ENCODE data around the gene C1orf35. TPM values are rescaled to one million over a fixed set of nuclear protein-coding genes. Genes with fewer than 3 reads are reported as not detected.

Gene C1orf35
- total and polyA plus RNA-seq, 4 donors: 4.0 to 7.5 (median 6.4) TPM

GRCh38 chr1:228062085-228062791, 40.9 kb downstream of the C1orf35 start:
- no peaks in the 10 kb centered on the region for H3K36me3 ChIP-seq (ENCODE audit: control insufficient read depth in 4 of 4, insufficient read depth in 3 of 4, low read depth in 1 of 4, low read length in 3 of 4)
- TF ChIP-seq GABPA (IDR thresholded peaks at IDR 0.05 in 1 of 2, conservative IDR thresholded peaks at IDR 0.05 in 1 of 2) (no peak), SP1 (IDR thresholded peaks at IDR 0.05) (no peak), FOXA1 (IDR thresholded peaks at IDR 0.05) (no peak), HNF4A (conservative IDR thresholded peaks at IDR 0.05) (no peak), NR2F2 (IDR thresholded peaks at IDR 0.05) (no peak)
- TF ChIP-seq, protein P1, sequence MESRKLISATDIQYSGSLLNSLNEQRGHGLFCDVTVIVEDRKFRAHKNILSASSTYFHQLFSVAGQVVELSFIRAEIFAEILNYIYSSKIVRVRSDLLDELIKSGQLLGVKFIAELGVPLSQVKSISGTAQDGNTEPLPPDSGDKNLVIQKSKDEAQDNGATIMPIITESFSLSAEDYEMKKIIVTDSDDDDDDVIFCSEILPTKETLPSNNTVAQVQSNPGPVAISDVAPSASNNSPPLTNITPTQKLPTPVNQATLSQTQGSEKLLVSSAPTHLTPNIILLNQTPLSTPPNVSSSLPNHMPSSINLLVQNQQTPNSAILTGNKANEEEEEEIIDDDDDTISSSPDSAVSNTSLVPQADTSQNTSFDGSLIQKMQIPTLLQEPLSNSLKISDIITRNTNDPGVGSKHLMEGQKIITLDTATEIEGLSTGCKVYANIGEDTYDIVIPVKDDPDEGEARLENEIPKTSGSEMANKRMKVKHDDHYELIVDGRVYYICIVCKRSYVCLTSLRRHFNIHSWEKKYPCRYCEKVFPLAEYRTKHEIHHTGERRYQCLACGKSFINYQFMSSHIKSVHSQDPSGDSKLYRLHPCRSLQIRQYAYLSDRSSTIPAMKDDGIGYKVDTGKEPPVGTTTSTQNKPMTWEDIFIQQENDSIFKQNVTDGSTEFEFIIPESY (IDR thresholded peaks at IDR 0.05): no peak
- TF ChIP-seq, protein P2, sequence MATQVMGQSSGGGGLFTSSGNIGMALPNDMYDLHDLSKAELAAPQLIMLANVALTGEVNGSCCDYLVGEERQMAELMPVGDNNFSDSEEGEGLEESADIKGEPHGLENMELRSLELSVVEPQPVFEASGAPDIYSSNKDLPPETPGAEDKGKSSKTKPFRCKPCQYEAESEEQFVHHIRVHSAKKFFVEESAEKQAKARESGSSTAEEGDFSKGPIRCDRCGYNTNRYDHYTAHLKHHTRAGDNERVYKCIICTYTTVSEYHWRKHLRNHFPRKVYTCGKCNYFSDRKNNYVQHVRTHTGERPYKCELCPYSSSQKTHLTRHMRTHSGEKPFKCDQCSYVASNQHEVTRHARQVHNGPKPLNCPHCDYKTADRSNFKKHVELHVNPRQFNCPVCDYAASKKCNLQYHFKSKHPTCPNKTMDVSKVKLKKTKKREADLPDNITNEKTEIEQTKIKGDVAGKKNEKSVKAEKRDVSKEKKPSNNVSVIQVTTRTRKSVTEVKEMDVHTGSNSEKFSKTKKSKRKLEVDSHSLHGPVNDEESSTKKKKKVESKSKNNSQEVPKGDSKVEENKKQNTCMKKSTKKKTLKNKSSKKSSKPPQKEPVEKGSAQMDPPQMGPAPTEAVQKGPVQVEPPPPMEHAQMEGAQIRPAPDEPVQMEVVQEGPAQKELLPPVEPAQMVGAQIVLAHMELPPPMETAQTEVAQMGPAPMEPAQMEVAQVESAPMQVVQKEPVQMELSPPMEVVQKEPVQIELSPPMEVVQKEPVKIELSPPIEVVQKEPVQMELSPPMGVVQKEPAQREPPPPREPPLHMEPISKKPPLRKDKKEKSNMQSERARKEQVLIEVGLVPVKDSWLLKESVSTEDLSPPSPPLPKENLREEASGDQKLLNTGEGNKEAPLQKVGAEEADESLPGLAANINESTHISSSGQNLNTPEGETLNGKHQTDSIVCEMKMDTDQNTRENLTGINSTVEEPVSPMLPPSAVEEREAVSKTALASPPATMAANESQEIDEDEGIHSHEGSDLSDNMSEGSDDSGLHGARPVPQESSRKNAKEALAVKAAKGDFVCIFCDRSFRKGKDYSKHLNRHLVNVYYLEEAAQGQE (IDR thresholded peaks at IDR 0.05): no peak
- H3K9ac ChIP-seq (ENCODE audit: low read depth in 1 of 2, low read length in 2 of 2): no peak overlapping the region
- DNase-seq (ENCODE audit: low spot score): no peak
- H3K9me3 ChIP-seq (ENCODE audit: control insufficient read depth in 4 of 4, low read length in 3 of 4): peaks cover 0 to 5% (median under 1%) of the 10 kb centered on the region in 4 donors
- 96% methylated on average over 9 of the region's 9 CpGs for WGBS
- no peak overlapping the region for H3K4me3 ChIP-seq (ENCODE audit: low read depth in 1 of 3, low read length in 3 of 3)
- H3K4me1 ChIP-seq (ENCODE audit: control insufficient read depth in 4 of 4, insufficient read depth in 4 of 4, low read length in 3 of 4): peaks cover 0 to 7% (median 4%) of the 10 kb centered on the region in 4 donors
- no peak overlapping the region for H3K27ac ChIP-seq (ENCODE audit: low read depth in 1 of 2, low read length in 2 of 2)
- H3K27me3 ChIP-seq (ENCODE audit: control insufficient read depth in 4 of 4, insufficient read depth in 4 of 4, low read length in 3 of 4): peaks cover 3 to 14% (median 6%) of the 10 kb centered on the region in 4 donors

GRCh38 chr1:228061411-228062084, 41.6 kb downstream of the C1orf35 start:
- peaks cover 3 to 13% (median 6%) of the 10 kb centered on the region in 4 donors for H3K27me3 ChIP-seq (ENCODE audit: control insufficient read depth in 4 of 4, insufficient read depth in 4 of 4, low read length in 3 of 4)
- no peak for DNase-seq (ENCODE audit: low spot score)

DNA sequence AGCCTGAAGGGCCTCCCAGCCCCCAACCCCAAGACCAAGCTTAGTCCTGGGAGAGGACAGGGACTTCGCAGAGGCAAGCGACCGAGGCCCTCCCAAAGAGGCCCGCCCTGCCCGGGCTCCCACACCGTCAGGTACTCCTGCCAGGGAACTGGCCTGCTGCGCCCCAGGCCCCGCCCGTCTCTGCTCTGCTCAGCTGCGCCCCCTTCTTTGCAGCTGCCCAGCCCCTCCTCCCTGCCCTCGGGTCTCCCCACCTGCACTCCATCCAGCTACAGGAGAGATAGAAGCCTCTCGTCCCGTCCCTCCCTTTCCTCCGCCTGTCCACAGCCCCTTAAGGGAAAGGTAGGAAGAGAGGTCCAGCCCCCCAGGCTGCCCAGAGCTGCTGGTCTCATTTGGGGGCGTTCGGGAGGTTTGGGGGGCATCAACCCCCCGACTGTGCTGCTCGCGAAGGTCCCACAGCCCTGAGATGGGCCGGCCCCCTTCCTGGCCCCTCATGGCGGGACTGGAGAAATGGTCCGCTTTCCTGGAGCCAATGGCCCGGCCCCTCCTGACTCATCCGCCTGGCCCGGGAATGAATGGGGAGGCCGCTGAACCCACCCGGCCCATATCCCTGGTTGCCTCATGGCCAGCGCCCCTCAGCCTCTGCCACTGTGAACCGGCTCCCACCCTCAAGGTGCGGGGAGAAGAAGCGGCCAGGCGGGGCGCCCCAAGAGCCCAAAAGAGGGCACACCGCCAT, 42.5 kb downstream of the C1orf35 start:
- H3K27me3 ChIP-seq (ENCODE audit: control insufficient read depth in 4 of 4, insufficient read depth in 4 of 4, low read length in 3 of 4): peaks cover 2 to 13% (median 6%) of the 10 kb centered on the region in 4 donors
- no peak overlapping the region for H3K27ac ChIP-seq (ENCODE audit: low read depth in 1 of 2, low read length in 2 of 2)
- H3K36me3 ChIP-seq (ENCODE audit: control insufficient read depth in 4 of 4, insufficient read depth in 3 of 4, low read depth in 1 of 4, low read length in 3 of 4): no peaks in the 10 kb centered on the region
- 15% methylated on average over 34 of the region's 34 CpGs for WGBS
- peak overlapping the region in 1 of 3 donors; percentile 15 for H3K4me3 ChIP-seq (ENCODE audit: low read depth in 1 of 3, low read length in 3 of 3)
- peaks cover 0 to 5% (median under 1%) of the 10 kb centered on the region in 4 donors for H3K9me3 ChIP-seq (ENCODE audit: control insufficient read depth in 4 of 4, low read length in 3 of 4)
- DNase-seq (ENCODE audit: low spot score): no peak
- H3K4me1 ChIP-seq (ENCODE audit: control insufficient read depth in 4 of 4, insufficient read depth in 4 of 4, low read length in 3 of 4): peaks cover 0 to 7% (median 4%) of the 10 kb centered on the region in 4 donors
- H3K9ac ChIP-seq (ENCODE audit: low read depth in 1 of 2, low read length in 2 of 2): no peak overlapping the region
- no peak for TF ChIP-seq YY1 (IDR thresholded peaks at IDR 0.05)
- no peak for TF ChIP-seq CTCF (IDR thresholded peaks at IDR 0.05; ENCODE audit: low read depth, low read length, missing input control)
- no peak for TF ChIP-seq RXRA (IDR thresholded peaks at IDR 0.05)
- TF ChIP-seq HNF4G (IDR thresholded peaks at IDR 0.05): no peak
- no peak for TF ChIP-seq FOXA2 (IDR thresholded peaks at IDR 0.05)
- TF ChIP-seq TAF1 (conservative IDR thresholded peaks at IDR 0.05): no peak
- no peak for TF ChIP-seq GABPA (IDR thresholded peaks at IDR 0.05 in 1 of 2, conservative IDR thresholded peaks at IDR 0.05 in 1 of 2)
- TF ChIP-seq, protein P2 (IDR thresholded peaks at IDR 0.05): no peak

More at GRCh38 chr1:228061411-228062084, 41.6 kb downstream of the C1orf35 start:
- peaks cover 0 to 7% (median 4%) of the 10 kb centered on the region in 4 donors for H3K4me1 ChIP-seq (ENCODE audit: control insufficient read depth in 4 of 4, insufficient read depth in 4 of 4, low read length in 3 of 4)
- no peak overlapping the region for H3K4me3 ChIP-seq (ENCODE audit: low read depth in 1 of 3, low read length in 3 of 3)
- peaks cover 0 to 5% (median under 1%) of the 10 kb centered on the region in 4 donors for H3K9me3 ChIP-seq (ENCODE audit: control insufficient read depth in 4 of 4, low read length in 3 of 4)
- no peak overlapping the region for H3K27ac ChIP-seq (ENCODE audit: low read depth in 1 of 2, low read length in 2 of 2)
- no peaks in the 10 kb centered on the region for H3K36me3 ChIP-seq (ENCODE audit: control insufficient read depth in 4 of 4, insufficient read depth in 3 of 4, low read depth in 1 of 4, low read length in 3 of 4)
- H3K9ac ChIP-seq (ENCODE audit: low read depth in 1 of 2, low read length in 2 of 2): no peak overlapping the region
- no peak for TF ChIP-seq FOXA2 (IDR thresholded peaks at IDR 0.05)
- WGBS: 77% methylated on average over 10 of the region's 10 CpGs

Data from liver (tissue), 9 donors.